Cardiac fibroblast (primary cell): ENCODE results near the gene ENTHD1.

Experiments
- DNase-seq, 2 donors: peaks; one replicate each; pipeline versions ENCODE4 v3.0.0 to v3.0.0-alpha.2; 2010; ENCODE audit warnings: low read depth in 2 of 2
- H3K4me3 ChIP-seq, 2 donors: replicated peaks in 1 of 2; 1 replicate in 1 of 2; 2 replicates in 1 of 2; pipeline ENCODE4 v1.5.1; 2011; ENCODE audit warnings: low read depth in 2 of 2, low read length in 2 of 2, mild to moderate bottlenecking in 2 of 2, moderate library complexity in 1 of 2
- TF ChIP-seq, protein P1 (sequence below): IDR thresholded peaks from one replicate; pipeline ENCODE4 v1.5.1; 2011; ENCODE audit warnings: low read depth, mild to moderate bottlenecking, low read length, inconsistent platforms

Gene ENTHD1

GRCh38 chr22:39938509-39939111, 45.0 kb upstream of the ENTHD1 start:
- no peak for DNase-seq
- H3K4me3 ChIP-seq = no peak overlapping the region

DNA sequence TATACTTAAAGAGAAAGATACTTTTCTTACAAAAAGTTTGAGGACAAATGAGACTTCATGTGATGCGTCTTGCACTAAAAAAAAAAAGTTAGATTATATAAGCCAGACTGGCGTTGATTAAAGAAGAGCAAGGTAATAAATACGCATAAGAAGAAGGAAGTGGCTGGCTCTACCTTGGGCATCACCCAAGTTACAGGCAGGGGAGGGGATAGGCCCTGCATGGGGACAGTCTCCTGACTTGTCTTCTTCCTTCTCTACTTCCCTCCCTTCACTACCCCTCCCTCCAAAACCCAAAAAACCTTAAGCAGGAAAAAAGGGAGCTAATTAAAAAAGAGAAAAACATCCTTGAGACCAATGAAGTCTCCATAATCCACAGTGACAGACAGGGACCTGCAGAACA, 44.3 kb upstream of the ENTHD1 start:
- no peak overlapping the region for H3K4me3 ChIP-seq
- DNase-seq = no peak
- TF ChIP-seq, protein P1, sequence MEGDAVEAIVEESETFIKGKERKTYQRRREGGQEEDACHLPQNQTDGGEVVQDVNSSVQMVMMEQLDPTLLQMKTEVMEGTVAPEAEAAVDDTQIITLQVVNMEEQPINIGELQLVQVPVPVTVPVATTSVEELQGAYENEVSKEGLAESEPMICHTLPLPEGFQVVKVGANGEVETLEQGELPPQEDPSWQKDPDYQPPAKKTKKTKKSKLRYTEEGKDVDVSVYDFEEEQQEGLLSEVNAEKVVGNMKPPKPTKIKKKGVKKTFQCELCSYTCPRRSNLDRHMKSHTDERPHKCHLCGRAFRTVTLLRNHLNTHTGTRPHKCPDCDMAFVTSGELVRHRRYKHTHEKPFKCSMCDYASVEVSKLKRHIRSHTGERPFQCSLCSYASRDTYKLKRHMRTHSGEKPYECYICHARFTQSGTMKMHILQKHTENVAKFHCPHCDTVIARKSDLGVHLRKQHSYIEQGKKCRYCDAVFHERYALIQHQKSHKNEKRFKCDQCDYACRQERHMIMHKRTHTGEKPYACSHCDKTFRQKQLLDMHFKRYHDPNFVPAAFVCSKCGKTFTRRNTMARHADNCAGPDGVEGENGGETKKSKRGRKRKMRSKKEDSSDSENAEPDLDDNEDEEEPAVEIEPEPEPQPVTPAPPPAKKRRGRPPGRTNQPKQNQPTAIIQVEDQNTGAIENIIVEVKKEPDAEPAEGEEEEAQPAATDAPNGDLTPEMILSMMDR = no peak

More at GRCh38 chr22:39938509-39939111, 45.0 kb upstream of the ENTHD1 start:
- TF ChIP-seq, protein P1 = no peak

- DNase-seq = no peak
- H3K4me3 ChIP-seq = no peak overlapping the region
- TF ChIP-seq, protein P1 = no peak
Measured at GRCh38 chr22:39936523-39937145, 43.1 kb upstream of the ENTHD1 start.

GRCh38 chr22:39935612-39936011, 42.1 kb upstream of the ENTHD1 start:
- H3K4me3 ChIP-seq = no peak overlapping the region
- TF ChIP-seq, protein P1 = no peak
- DNase-seq = no peak

DNA sequence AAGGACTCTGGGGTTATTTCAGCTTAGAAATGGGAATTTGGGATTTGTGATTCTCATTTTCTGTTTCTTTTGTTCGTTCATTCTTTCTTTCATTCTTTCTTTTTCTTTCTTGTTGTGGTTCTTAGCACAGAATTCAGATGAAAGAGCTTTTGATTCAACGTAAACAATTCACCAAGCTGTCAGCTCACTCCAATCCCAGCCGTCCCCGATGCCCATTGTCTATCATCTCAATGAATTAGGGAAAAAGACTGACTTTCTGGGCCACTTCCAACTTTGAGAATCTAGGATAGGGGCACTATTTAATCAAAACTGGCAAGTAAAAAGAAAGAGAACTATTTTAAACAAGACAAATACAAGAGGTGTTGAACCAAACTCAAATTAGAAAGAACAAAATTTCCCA, 41.6 kb upstream of the ENTHD1 start:
- TF ChIP-seq, protein P1 = no peak
- no peak for DNase-seq
- H3K4me3 ChIP-seq = no peak overlapping the region

DNA sequence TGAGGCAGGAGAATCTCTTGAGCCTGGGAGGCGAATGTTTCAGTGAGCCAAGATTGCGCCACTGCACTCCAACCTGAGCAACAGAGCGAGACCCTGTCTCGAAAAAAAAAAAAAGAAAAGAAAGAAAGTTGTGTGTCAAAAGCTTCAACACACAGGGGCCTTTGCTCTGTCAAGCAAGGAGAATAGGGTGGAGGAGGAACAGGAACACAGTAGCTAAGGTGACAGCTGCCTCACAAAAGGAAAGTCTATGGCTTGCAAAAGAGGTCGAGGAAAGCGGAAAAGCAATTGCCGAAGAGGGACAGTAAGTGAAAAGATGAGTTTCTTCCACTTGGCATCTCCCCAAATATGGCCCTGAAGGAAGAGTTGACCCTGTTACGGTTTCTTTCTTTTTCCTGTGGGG, 40.2 kb upstream of the ENTHD1 start:
- no peak for DNase-seq
- TF ChIP-seq, protein P1 = no peak
- H3K4me3 ChIP-seq = no peak overlapping the region
